T47D (cell line): ENCODE measurements around the gene JTB.
A peak's percentile ranks its signal among the peaks of the same experiment; 100 is the strongest.
"Not testable (repeated sequence)": the region's sequence is repeated elsewhere in the genome, so short reads cannot be mapped to it uniquely, and the experiment has no call there.

ENCODE experiments used
- DNase-seq, 2 experiments: peaks; one replicate each; pipeline versions ENCODE4 v3.0.0 to v3.0.0-alpha.2; 2011 to 2012; ENCODE audit warnings: low read depth in 1 of 2, low spot score in 1 of 2
- JUND ChIP-seq: IDR thresholded peaks from 2 replicates; pipeline ENCODE4 v1.6.1; 2012; ENCODE audit warnings: low read depth
- in situ Hi-C: cut with HindIII; loops from 2 replicates; pipeline ENCODE4 v1.10.0; 2016; ENCODE audit warnings: low sequenced_read_pairs, low pct_unique_long_range_greater_than_20kb

Gene JTB

DNA sequence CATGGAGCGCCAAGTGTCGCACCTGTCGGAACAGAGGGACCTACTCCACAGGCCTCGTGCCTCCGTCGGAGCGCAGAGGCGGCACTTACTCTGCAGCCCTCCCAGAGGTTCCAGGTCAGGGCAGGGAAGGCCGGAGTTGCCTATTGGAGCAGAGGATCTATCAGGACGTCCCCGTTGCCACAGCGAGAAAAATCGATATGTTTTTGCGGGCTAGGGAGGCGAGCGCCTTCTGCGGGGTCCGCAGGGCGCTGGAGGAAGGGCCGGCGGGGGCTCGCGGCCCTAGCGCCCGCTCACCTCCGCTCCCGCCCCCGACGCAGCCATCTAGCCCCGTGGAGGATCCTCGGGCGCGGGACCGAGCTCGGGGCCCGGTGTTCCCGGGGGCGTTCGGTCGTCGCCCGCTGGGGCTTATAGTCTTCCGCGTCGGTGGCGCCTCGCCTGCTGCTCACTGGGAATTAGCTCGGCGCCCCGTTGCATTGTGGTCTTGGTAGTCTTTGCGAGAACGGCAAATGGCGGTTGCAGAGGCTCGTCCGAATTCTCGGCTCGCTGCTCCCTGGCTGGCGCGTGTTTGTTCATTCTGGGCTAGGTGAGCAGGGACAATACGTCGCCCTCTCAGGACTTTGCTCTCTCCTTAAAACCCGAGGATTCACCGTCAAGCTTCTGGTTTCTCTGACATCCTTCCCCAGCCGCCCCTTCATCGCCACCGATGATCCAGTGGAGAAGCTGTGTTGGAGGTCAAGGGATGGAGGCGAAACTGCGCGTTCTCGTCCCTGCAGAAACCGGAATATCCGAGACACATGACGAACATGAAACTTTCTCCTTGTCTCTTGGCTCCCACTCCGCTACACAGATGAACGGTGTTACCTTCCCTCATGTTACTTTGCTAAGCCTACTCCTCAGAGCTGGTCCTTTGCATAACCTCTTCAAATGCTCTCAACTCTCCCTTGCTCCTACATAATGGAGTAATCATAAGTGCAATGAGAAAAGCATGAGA is at the start of gene JTB:
TSS of gene JTB (minus strand) at position 425 of the 991 bp plus-strand sequence. CDS start at position 3, 422 bp downstream.
- no peak for TF ChIP-seq JUND
- in situ Hi-C loops, result no loop called here
- peak; percentile 80 to 91 for DNase-seq

DNA sequence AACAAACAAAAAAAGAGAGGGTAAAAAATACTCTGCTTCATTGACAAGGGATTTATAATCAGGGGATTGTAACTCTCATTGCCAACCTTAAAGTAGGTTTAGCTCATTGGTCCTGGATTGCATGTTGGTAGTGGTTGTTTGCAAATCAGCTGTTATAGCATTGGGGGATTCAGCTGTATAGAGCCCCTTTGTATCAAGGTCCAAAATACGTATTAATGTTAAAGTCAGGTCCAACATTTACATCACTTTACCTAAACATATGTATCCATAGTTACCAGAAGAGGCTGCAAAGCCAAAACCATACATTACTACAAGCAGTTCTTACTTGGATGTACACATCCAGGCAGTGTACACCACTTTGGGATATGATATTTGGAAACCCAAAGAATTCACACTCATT is 42.5 kb upstream of the JTB start:
- DNase-seq, result no peak
- TF ChIP-seq JUND, result no peak
- in situ Hi-C loops, result no loop called here

DNA sequence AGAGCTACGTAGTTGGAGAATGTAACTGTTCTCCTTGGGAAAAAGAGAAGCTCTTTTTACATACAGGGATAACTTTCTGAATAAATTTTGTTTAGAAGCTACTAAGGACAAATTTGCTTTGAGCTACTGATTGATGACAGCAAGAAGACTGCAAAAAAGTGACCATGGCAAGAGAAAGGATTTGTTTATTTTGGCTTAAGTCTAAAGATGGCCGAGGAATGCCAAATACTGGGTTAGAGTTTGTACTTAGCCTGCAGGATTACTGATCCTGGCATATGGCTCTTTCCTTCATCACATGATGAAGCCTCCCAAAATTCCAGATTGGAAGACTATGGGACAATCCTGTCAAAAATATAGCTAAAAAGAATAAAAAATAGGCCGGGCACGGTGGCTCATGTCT is 41.8 kb upstream of the JTB start:
- DNase-seq, result no peak
- no peak for TF ChIP-seq JUND
- in situ Hi-C loops, result no loop called here

DNA sequence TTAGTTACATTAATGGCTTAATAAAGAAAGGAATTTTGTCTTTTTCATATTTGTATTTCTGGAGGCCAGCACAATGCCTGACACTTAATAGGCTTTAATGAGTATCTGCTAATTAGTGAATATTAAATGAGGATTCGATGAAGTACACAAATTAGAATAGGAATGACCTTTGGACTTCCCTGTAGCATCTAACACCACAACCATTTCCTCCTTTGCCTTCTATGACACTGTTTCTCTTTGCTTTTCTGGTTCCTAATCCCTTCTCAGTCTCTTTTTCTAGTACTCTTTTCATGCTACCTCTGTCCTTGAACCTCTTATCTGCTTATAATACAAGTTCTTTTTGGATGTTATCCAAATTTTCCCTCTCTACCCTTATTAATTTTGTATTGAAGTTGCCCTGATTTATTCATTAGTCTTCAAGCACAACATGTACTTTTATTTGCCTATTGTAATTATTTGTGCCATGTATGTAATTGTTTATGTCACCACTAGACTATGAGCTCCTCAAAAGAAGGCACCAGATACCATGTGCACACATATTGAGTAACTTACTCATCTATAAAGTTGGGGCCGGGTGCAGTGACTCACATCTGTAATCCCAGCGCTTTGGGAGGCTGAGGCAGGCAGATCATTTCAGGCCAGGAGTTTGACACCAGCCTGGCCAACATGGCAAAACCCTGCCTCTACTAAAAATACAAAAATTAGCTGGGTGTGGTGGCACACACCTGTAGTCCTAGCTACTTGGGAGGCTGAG is 36.9 kb upstream of the JTB start:
- in situ Hi-C loops, result no loop called here
- no peak for TF ChIP-seq JUND
- DNase-seq, result no peak

GRCh38 chr1:154012543-154012942 is 35.1 kb upstream of the JTB start:
- DNase-seq, in situ Hi-C loops: not testable (repeated sequence)

- no peak for TF ChIP-seq JUND
- in situ Hi-C loops, result no loop called here
- DNase-seq, result no peak
Measured at GRCh38 chr1:154012129-154012528, 34.7 kb upstream of the JTB start.

DNA sequence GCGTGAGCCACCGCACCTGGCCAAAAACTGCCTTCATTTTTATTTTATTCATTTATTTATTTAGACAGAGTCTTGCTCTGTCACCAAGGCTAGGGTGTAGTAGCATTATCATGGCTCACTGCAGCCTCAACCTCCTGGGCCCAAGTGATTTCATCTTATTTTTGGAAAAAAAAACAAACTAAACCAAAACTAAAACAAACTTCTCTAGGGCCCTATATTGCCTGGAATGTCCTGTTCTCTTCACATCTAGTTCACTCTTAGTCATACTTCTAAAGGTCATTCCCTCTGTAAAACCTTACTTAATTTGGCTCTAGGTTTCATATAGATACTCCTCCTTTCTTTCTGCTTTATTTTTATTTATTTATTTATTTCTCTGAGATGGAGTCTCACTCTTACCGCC is 28.7 kb upstream of the JTB start:
- in situ Hi-C loops, result no loop called here
- DNase-seq, result no peak
- no peak for TF ChIP-seq JUND

DNA sequence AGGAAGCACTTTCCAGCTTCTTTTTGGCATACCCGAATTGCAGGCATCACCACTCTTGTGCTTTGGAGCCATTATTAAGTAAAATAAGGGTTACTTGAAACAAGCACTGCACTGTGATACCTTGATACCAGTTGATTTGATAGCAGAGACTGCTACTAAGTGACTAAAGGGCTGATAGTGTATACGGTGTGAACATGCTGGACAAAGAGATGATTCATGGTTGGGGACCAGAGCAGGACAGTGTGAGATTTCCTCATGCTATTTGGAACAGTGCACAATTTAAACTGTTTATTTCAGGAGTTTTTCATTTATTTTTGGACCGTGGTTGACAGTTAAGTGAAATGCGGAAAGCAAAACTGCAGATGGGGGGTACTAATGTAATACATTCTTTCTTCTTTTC is 22.9 kb upstream of the JTB start:
- in situ Hi-C loops, result no loop called here
- TF ChIP-seq JUND, result no peak
- DNase-seq, result no peak

GRCh38 chr1:153996882-153997281 is 19.4 kb upstream of the JTB start:
- DNase-seq, in situ Hi-C loops: not testable (repeated sequence)

DNA sequence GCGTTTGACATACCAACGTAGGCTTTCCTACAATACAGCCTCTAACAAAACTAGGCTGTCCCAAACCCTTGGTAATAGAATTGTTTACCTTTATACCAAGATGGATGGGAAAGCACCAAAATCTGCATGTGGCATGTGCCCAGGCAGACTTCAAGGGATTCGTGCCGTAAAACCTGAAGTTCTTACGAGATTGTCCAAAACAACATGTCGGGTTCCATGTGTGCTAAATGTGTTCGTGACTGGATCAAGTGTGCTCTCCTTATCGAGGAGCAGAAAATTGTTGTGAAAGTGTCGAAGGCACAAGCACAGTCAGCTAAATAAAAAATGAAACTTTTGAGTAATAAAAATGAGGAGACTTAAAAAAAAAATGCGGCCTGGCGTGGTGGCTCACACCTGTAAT is 18.2 kb upstream of the JTB start:
- TF ChIP-seq JUND, result no peak
- DNase-seq, result no peak
- in situ Hi-C loops, result no loop called here

DNA sequence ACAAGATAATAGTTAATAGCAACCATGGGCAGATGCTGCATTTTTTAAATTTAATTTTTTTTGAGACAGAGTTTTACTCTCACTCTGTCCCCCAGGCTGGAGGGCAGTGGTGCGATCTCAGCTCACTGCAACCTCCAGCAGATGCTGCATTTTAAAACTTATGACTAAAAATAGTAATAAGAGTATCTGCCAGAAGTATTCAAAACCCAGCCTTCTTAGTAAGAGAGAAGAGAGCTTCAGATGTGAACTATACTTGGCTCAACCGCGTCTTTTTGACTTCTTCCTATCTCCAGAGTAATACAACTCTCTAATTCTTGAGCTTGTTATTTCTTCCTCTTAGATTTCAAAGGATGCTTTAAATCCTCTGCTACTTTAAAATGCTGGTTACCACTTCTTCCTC is 17.7 kb upstream of the JTB start:
- TF ChIP-seq JUND, result no peak
- in situ Hi-C loops, result no loop called here
- DNase-seq, result no peak

DNA sequence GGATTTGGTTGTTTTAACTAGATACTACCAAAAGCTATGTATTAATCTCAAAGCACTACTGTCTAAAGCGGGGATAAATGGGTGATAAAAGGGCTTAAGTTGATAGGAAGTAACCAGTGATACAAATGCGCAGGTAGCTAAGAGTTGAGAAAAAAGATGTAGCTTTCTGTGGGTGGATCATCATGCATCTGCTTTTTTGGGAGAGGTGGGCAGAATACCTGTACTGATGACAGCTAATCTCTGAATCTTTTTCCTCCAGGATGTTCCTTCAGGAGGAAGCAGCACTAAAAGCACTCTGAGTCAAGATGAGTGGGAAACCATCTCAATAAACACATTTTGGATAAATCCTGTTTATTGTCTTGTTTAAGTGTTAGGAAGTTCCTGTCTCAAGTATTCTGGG is 14.3 kb upstream of the JTB start:
- TF ChIP-seq JUND, result no peak
- in situ Hi-C loops, result no loop called here
- no peak for DNase-seq

DNA sequence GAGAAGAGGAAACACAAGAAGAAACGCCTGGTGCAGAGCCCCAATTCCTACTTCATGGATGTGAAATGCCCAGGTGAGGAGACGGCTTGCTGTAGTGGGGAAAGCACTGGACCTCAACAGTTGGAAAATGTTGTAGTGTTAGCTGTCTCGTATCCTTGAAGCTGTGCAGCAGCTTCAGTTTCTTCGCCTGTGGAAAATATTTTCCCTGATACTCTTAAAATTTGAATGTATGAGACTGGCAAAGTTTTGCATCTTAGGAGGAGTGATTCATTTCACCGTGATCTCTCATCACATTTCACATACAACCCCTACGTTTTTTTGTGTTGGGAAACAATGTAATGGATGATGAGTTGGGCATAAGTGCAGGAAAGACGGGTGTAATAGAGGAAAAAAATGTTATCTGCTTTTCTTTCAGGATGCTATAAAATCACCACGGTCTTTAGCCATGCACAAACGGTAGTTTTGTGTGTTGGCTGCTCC is 13.7 kb upstream of the JTB start:
- DNase-seq, result no peak
- no peak for TF ChIP-seq JUND
- in situ Hi-C loops, result no loop called here
